ENCODE data around the gene HLA-B.
"Not testable (repeated sequence)": the region's sequence is repeated elsewhere in the genome, so short reads cannot be mapped to it uniquely, and the experiment has no call there.

Gene HLA-B

DNA sequence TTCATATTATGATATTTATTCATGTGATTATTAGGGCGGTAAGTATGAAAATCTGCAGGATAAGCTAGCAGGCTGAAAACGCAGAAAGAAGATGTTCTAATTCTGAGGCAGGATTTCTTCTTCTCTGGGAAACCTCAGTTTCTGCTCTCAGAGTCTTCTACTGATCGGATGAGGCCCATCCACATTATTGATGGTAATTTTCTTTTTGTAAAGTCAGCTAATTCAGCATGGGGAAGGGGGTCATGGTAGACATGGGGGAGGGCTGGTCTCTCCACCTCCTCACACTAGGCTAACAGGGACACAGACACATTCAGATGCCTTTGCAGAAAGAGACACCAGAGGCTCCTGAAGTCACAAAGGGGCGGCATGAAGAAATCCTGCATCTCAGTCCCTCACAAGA lies 24.7 kb upstream of the HLA-B start:
- no peak for DNase-seq

DNA sequence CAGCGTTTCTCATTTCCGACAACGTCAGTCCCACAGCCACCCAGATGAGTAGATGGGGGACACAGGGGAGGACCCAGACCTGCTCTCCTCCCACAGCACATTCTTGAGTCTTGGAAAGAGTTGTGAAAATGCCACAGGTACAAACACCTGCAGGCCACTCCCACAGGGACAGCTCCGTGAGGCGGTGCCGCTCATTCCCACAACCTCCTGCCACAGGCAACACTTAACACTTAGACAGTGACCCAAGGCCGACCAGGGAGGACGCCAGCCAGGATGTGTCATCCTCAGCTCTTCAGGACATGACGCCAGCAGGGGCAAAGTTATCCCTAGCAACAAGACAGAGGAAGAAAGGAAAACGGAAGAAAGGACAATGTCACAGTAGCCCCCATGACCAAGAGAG lies 22.9 kb upstream of the HLA-B start:
- DNase-seq, result no peak

DNA sequence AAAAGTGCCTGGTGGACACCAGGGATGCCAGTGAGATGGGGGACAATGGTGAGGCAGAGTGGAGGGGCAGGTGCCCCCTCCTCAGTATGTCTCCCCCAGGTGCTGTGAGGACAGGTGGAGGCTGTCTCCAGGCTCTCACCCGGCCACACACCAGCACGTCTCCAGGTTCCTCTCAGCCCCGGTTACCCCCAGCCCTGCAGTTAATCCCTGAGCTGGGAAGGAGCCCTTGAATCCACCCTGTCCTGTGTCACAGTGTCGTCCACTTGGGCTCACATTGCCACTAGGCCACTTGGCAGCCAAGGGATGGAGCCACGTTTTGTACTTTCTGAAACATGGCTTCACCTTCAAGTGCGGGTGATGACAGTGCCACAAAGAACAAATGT lies 21.7 kb upstream of the HLA-B start:
- DNase-seq, result no peak

DNA sequence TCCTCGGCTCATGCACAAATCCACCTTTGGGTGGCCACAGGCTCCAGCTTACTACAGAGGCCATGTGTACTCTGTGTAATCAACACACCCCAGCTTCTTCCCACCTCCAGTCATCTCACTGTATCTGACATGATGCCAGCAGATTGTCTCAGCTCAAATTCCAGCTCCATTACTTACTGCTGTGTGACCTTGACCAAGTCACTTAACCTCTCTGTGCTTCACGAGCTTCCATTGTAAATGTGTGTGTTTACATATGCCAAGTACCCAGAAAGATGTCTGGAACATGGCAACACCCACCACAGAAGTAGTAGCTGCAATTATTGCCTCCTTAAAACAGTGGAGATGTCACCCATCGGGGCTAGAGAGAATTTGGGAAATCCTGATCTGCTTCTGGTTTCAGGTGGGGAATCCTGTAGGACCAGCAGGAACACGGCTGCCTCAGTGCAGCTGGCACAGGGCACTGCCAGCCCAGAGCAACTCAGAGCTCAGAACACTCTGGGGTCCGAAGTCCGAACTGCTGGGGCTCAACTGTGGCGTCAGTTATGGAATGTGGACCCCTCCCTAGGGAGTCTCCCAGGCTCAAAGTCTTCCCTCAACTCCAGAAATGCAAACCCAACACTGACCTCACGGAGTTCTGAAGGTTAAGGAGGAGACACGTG lies 21.2 kb upstream of the HLA-B start:
- DNase-seq, result no peak

DNA sequence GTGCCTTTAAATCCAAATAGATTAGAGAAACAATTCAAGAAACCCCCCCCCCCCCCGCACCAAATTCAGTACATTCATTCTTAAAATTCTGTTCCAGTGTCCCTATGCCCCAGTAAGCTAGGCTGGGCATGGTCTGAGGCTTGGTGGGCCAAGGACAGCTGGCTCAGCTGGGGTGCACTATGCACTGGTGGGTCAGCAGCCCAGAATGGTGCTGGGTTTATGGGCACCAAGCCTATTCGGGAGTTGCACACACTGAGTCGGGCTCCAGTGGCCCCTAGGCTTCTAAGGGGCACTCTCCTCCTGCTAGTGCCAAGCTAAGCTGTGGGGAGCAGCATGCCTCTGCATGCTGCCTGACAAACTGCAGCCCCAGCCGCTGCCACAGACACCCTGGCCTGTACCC lies 20.1 kb upstream of the HLA-B start:
- no peak for DNase-seq

DNA sequence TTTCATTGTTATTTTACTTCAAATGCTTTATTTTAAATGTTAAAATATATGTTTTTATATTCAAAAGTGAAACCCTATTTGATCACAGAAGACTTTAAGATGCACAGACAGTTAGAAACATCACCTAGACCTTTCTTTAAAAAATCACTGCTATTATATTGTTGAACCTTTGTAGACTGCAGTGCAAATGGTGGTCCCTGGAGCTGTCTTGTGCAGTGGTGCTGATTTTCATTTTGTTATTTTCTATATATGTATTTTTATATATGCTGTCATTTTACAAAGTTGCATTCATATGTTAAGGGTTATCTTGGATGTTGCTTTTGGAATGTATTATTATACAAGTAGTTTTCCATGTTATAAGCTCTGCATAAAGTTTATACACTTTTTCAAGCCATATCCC lies 18.7 kb upstream of the HLA-B start:
- DNase-seq, result no peak

DNA sequence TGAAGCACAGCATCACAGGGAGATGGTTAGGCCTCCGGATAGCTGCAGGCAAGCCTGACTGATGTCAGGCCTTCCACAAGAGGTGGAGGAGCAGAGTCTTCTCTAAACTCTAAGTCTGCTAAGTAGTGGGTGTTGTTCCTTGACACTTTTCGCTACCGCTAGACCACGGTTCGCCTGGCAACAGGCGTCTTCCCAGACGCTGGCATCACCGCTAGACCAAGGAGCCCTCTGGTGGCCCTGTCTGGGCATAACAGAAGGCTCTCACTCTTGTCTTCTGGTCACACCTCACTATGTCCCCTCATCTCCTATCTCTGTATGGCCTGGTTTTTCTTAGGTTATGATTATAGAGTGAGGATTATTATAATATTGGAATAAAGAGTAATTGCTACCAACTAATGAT lies 17.1 kb upstream of the HLA-B start:
- DNase-seq, result not testable (repeated sequence)

DNA sequence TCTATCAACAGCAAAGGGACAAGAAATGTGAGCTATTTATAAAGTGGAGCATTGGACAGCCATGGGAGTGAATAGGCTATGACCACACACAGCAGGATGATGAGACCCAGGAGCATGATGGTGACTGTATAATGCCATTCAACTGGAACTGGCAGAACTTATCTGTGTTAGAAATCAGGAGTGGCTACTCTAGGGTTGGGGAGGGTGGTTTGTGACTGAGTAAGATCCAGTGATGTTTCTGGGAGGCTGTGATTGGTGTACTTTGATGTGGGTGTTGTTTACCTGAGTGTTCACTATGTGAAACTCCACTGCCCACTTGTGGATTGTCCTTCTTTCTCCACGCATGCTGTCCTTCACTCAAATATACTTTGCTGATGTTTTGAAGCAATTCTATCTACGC lies 11.5 kb upstream of the HLA-B start:
- no peak for DNase-seq

DNA sequence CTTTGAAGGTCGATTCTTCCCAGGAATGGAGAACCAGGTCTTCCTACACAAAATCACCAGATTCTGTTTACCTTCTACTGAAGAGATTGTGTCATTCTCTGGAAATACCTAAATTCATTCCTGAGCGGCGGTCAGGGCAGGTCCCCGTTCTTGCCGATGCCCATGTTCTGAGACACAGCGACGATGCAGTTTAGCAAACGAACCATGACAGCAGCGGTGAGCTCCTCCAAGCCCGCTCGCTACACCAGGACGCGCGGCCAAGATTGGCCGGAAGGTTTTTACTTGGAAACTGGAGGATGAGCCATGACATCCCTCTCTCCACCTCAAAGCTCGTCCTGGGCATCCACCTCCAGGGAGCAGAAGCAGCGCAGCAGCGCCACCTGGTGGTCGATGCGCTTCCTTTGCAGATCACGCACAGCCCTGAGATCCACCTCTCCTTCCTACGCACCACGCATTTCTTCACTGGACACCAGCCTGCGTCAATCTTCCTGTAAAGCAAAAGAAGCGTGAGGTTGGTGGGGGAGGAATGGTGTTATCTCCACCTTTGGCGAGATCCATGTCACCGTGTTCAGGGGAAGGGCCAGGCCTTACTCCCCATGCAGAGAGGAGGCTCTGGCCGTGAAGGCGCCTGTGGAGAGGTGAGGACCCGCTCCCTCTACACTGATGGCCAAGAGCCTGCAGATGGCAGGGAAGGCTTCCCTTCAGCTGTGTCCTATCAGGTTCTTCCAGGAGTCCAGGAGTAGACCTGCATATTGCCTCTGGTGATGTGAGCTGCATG lies 9.9 kb upstream of the HLA-B start:
- DNase-seq, result peak; percentile 75 to 77

DNA sequence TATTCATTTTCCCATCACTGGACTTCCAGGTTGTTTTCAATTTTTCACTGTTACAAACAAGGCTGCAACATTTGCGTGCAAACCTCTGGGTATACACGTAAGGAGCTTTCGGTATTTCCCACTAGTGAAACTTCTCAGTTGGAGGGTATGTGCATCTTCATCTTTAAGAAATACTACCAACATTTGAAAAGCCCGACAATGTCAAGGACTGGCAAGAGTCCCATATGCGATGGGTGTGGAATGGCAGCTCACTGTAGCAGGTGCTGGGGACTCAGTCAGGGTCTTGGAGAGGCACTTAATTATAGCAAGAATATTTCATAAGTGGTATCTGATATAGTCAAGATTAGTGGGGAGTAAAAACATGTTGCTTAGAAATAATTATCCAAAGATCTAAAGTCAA lies 8.9 kb upstream of the HLA-B start:
- DNase-seq, result no peak

DNA sequence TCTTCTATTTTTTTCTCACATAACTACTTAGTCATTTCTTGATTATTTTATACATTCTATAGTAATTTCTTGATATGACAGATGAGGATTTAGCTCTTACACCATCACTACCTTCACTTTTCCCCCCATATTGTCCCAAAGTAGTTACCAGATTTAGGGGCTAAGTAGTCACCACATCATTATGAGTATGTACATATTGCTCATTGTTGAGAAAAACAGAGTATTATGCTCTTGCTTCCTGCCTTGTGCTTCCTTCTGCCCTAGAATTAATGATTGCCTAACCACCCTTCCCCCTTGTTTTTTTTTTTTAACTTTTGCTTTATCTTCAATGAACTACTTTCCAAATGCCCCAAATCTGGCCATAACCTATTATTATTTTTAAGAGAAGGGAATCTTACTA lies 6.8 kb upstream of the HLA-B start:
- DNase-seq, result no peak

DNA sequence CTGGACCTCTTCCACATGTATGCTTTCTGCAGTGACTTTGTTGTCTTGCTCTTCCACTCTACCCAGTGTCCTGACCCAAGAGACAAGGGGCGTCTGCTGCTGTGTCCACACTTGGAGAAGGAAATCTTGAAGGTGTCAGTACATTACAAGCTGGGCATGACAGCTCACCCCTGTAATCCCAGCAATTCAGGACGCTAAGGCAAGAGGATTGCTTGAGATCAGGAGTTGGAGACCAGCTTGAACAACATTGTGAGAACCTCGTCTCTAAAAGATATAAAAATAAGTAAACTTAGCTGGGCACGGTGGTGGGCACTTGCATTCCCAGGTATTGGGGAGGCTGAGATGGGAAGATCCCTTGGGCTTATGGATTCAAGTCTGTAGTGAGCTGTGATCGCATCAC lies 5.8 kb upstream of the HLA-B start:
- DNase-seq, result no peak

DNA sequence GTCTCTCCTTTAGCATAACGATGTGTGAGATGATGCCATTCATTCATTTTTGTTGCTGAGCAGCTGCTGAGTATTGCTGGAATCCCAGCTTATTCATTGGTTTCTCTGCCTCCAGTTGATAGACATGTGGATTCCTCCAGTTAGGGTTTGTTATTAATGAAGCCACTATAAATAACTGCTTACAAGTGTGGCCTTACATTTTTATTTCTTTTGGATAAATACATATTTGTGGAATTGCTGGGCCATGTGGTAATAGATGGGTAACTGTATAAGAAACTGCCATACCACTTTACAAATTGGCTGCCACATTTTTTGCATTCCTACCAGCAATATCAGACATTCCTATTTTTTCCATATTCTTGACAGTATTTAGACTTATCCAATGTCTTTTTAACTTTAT lies 2.6 kb upstream of the HLA-B start:
- no peak for DNase-seq

DNA sequence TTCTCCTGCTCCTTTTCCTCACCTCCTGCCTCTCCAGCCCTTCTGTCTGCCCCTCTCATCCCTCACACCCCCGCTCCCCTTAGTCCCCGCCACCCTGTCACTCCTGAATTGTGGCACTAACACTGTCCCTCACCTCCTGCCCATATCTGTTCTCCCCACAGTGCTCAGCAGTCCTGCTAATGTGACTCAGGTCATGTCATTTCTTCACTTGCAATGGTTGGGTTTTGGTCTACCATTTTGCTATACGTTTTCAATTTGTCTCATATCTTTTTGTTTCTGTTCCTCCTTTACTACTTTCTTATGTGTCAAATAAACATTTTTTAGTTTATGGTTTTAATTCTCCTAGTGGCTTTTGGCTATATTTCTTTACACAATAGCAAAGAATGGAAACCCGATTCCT lies 1.3 kb upstream of the HLA-B start:
- no peak for DNase-seq

DNA sequence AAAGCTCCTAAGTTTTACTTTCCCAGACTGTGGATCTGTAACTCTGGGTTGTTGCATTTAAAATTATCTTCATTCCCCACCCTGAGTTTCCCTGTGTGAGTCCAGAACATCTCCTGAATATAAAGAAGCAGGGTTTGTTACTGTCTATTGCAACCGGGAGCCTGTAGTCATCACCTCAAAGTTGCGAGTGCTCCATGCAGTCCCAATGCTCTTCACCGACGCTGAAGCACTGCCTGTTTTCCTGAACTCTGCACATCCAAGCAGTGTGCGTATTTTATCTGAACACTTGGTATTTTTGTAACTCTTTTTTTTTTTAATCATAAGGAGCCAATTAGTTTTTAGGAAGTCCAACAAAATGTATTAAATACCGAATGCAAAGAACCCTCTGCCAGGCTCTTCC lies 907 bp upstream of the HLA-B start:
- no peak for DNase-seq

DNA sequence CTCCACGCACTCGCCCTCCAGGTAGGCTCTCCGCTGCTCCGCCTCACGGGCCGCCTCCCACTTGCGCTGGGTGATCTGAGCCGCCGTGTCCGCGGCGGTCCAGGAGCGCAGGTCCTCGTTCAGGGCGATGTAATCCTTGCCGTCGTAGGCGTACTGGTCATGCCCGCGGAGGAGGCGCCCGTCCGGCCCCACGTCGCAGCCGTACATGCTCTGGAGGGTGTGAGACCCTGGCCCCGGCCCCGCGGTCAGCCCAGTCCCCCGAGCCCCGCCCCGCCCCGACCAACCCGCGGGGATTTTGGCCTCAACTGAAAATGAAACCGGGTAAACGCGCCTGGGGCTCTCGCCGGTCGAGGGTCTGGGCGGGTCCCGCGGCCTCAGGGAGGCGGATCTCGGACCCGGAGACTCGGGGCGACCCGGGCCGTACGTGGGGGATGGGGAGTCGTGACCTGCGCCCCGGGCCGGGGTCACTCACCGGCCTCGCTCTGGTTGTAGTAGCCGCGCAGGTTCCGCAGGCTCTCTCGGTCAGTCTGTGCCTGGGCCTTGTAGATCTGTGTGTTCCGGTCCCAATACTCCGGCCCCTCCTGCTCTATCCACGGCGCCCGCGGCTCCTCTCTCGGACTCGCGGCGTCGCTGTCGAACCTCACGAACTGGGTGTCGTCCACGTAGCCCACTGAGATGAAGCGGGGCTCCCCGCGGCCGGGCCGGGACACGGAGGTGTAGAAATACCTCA lies 598 bp downstream of the HLA-B start:
- no peak for DNase-seq

DNA sequence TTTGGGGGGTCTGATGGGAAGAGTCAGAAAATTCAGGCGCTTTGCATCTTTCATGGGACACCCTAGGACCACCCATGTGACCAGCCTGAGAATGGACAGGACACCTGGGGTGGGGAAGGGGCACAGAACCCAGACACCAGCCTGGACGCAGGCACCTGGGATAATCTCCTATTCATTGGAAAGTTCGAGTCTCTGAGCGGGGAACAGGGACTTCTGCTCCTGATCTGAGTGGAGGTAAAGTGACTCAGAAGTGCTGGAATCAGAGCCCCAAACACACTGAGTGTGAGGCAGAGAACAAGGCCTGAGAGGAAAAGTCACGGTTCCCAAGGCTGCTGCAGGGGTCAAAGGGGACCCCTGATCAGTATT lies 1.4 kb downstream of the HLA-B start:
- no peak for DNase-seq

DNA sequence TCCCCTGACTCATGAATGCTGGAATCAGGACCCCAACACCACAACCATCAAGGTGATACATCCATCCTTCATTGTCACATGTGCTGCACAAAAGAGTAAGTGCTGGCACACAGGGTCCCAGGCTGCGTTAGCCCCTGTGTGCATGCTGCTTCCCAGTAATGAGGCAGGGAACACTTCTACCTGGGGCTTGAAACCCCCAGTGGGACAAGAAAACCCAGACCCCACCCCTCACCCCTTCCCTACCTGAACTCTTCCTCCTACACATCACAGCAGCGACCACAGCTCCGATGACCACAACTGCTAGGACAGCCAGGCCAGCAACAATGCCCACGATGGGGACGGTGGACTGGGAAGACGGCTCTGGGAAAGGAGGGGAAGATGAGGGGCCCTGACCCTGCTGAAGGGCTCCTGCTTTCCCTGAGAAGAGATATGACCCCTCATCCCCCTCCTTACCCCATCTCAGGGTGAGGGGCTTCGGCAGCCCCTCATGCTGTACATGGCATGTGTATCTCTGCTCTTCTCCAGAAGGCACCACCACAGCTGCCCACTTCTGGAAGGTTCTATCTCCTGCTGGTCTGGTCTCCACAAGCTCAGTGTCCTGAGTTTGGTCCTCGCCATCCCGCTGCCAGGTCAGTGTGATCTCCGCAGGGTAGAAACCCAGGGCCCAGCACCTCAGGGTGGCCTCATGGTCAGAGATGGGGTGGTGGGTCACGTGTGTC lies 2.0 kb downstream of the HLA-B start:
- no peak for DNase-seq

DNA sequence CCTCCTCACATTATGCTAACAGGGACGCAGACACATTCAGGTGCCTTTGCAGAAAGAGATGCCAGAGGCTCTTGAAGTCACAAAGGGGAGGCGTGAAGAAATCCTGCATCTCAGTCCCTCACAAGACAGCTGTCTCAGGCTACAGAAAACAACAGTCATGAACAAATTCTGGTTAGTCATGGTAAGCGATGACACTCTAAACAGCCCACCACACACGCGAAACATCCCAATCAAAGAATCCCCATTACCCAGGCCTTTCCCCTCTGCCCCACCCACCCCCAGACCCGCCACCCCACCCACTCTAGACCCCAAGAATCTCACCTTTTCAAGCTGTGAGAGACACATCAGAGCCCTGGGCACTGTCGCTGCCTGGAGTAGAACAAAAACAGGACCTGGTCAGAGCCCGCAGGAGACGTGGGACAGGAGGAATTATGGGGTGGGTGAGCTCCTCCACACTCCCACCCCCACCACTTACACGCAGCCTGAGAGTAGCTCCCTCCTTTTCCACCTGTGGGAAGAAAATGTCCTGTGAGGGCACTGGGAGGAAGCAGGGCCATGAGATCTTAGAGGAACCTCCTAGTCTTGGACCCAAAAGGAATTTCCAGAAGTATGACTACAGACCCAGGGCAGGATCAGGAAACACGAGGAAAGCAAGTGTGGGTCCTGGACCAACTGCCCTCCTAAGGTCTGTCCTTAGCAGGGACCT lies 2.7 kb downstream of the HLA-B start:
- DNase-seq, result no peak

DNA sequence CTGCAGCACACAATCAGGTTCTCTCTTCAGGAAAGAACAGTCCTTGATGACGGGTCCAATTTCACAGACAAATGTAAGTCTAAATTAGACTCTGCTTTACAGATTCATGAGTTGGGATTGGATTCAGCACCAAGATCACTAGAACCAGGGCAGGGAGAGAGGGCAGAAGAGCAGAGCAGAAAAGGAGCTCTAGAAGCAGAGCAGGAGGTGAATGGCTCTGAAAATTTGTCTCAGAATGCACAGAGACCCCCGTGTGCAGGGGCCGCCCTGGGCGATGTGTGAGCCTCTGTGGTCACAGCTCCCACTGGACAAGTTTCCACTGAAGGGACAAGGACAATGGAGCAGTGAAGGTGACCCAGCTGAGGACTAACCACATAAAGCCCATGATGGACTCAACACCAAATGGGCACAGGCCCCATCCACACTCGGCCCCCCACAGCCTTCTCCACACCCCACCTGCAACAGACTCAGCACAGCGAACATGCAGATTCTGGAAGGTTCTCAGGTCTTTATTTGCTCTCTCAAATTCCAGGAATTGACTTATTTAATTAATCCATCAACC lies 3.5 kb downstream of the HLA-B start:
- no peak for DNase-seq

DNA sequence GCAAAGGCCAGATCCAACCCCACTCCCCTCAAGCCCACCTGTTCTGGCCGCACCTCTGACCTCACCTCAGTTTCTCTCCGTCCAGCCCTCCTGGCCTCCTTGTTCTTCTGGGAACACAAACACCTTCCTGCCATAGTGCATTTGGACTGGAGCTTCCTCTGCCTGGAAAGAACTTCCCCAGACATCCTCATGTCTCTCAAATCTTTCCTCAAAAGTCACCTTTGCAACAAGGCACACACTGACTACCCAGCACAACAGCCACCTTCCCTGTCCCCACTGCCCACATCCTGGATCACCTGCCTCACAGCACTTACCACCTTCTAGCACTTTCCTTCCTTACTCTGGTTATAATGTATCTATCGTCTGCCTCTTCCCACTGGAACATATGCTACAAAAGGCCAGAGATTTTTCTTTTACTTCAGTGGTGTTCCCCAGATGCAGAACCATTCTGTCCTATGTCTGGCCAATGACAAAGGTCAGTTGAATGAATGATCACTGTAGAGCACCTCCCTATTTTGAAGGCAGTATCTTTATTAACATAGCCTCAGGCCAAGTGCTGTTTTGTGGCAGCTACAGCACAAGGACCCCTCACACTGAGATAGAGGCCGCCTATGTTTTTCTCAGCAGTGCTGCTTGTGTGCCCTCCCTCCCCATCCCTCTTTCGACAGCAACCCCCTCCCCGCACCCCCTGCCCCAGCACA lies 4.1 kb downstream of the HLA-B start:
- DNase-seq, result no peak

DNA sequence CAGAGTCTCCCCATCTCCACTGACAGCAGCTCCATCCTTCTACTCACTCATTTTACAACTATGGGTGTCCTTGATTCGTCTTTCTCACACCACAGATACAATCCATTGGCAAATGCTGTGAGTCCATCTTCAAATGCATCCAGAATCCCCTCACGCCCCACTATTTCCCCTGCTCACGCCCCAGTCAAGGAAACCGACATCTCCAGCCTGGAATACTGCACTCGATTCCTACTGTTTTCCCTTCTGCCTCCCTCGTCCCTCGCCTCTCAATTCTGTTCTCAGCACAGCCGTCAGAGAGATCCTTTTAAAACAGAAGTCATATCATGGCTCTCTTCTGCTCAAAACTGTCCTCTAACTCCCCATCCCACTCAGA lies 4.7 kb downstream of the HLA-B start:
- DNase-seq, result no peak
